ENCODE results near the gene GPR146. TPM values are rescaled to one million over a fixed set of nuclear protein-coding genes. Genes with fewer than 3 reads are reported as not detected.
A peak's percentile ranks its signal among the peaks of the same experiment; 100 is the strongest.

Gene GPR146
- total and polyA plus RNA-seq, 2 experiments from 2014 or later: 4.3 to 9.7 TPM

- Histone ChIP-seq H2AFZ (no peak overlapping the region), H3K36me3 (ENCODE audit: low read depth) (no peaks in the 10 kb centered on the region), H3K27me3 (replicated peaks; ENCODE audit: insufficient read depth) (no peaks in the 10 kb centered on the region), H4K20me1 (ENCODE audit: insufficient read depth) (no peaks in the 10 kb centered on the region), H3K27ac (no peak overlapping the region), H3K4me3 (no peak overlapping the region), H3K79me2 (ENCODE audit: insufficient read depth) (no peaks in the 10 kb centered on the region), H3K9me2 (ENCODE audit: insufficient read depth) (no peaks in the 10 kb centered on the region), H3K9me3 (ENCODE audit: low read depth) (no peaks in the 10 kb centered on the region), H3K9ac (no peak overlapping the region), H3K4me2 (ENCODE audit: unreplicated experiment) (no peak overlapping the region), H3F3A (ENCODE audit: insufficient read depth) (no peaks in the 10 kb centered on the region), H3K4me1 (ENCODE audit: insufficient read depth) (no peaks in the 10 kb centered on the region)
- no peak for DNase-seq
- TF ChIP-seq EZH2phosphoT487 (IDR thresholded peaks at IDR 0.05; ENCODE audit: insufficient read depth, low read depth): no peak
- TF ChIP-seq EZH2 (IDR thresholded peaks at IDR 0.05; ENCODE audit: insufficient read depth, poor library complexity, severe bottlenecking): no peak
- 88% methylated on average over 27 of the region's 27 CpGs for WGBS, 2 experiments (ENCODE audit: low coverage in 1 of 2, low lambda C conversion rate in 2 of 2, missing lambda C conversion rate in 2 of 2)
- in situ Hi-C loops (cut with MboI): no loop called here
Measured at GRCh38 chr7:1106063-1106792, 61.9 kb downstream of the GPR146 start.

- DNase-seq: no peak
- no peaks in the 10 kb centered on the region for H3K9me2 ChIP-seq (ENCODE audit: insufficient read depth)
- no peak overlapping the region for H3K27ac ChIP-seq
- 95 to 96% methylated on average over 19 to 20 of the region's 20 CpGs for WGBS, 2 experiments (ENCODE audit: low coverage in 1 of 2, low lambda C conversion rate in 2 of 2, missing lambda C conversion rate in 2 of 2)
- in situ Hi-C loops (cut with MboI): no loop called here
- no peaks in the 10 kb centered on the region for H3K36me3 ChIP-seq (ENCODE audit: low read depth)
- no peak overlapping the region for H2AFZ ChIP-seq
- no peaks in the 10 kb centered on the region for H3K27me3 ChIP-seq (replicated peaks; ENCODE audit: insufficient read depth)
- no peak overlapping the region for H3K4me3 ChIP-seq
- H3F3A ChIP-seq (ENCODE audit: insufficient read depth): no peaks in the 10 kb centered on the region
- no peaks in the 10 kb centered on the region for H3K79me2 ChIP-seq (ENCODE audit: insufficient read depth)
- H3K9ac ChIP-seq: no peak overlapping the region
- H3K4me1 ChIP-seq (ENCODE audit: insufficient read depth): no peaks in the 10 kb centered on the region
- no peak overlapping the region for H3K4me2 ChIP-seq (ENCODE audit: unreplicated experiment)
- no peaks in the 10 kb centered on the region for H3K9me3 ChIP-seq (ENCODE audit: low read depth)
- no peak for TF ChIP-seq EZH2phosphoT487 (IDR thresholded peaks at IDR 0.05; ENCODE audit: insufficient read depth, low read depth)
- TF ChIP-seq EZH2 (IDR thresholded peaks at IDR 0.05; ENCODE audit: insufficient read depth, poor library complexity, severe bottlenecking): no peak
- H4K20me1 ChIP-seq (ENCODE audit: insufficient read depth): no peaks in the 10 kb centered on the region
Measured at GRCh38 chr7:1106793-1107421, 62.6 kb downstream of the GPR146 start.

GRCh38 chr7:1108264-1108920 lies 64.0 kb downstream of the GPR146 start:
- Histone ChIP-seq H3K9me3 (ENCODE audit: low read depth) (no peaks in the 10 kb centered on the region), H3K4me2 (ENCODE audit: unreplicated experiment) (no peak overlapping the region), H3K27ac (no peak overlapping the region), H3K9me2 (ENCODE audit: insufficient read depth) (no peaks in the 10 kb centered on the region), H3K4me1 (ENCODE audit: insufficient read depth) (no peaks in the 10 kb centered on the region), H3K36me3 (ENCODE audit: low read depth) (no peaks in the 10 kb centered on the region), H3F3A (ENCODE audit: insufficient read depth) (no peaks in the 10 kb centered on the region), H3K79me2 (ENCODE audit: insufficient read depth) (no peaks in the 10 kb centered on the region; the same call in 1 of the 2 replicates), H3K9ac (no peak overlapping the region), H3K4me3 (no peak overlapping the region), H3K27me3 (replicated peaks; ENCODE audit: insufficient read depth) (no peaks in the 10 kb centered on the region), H4K20me1 (ENCODE audit: insufficient read depth) (no peaks in the 10 kb centered on the region), H2AFZ (no peak overlapping the region)
- in situ Hi-C loops (cut with MboI): no loop called here
- no peak for DNase-seq
- WGBS, 2 experiments (ENCODE audit: low coverage in 1 of 2, low lambda C conversion rate in 2 of 2, missing lambda C conversion rate in 2 of 2): 90 to 94% methylated on average over 20 to 30 of the region's 30 CpGs
- TF ChIP-seq EZH2phosphoT487 (IDR thresholded peaks at IDR 0.05; ENCODE audit: insufficient read depth, low read depth) (no peak), EZH2 (IDR thresholded peaks at IDR 0.05; ENCODE audit: insufficient read depth, poor library complexity, severe bottlenecking) (no peak)

MicroRNA genes within 50 kb of the gene (microRNA counts, 767-probe panel; counts per million panel counts)
- 447 counts per million, percentile 86 among the panel's probes with 10 or more counts for microRNA hsa-miR-339-3p
- microRNA hsa-miR-339-5p: 447 counts per million, percentile 86 among the panel's probes with 10 or more counts

Small RNA genes within 50 kb of the gene (microRNA-seq; reads per million reads assigned to microRNA genes)
- 836 reads per million, percentile 73 among the genes with 10 or more reads in this experiment for gene MIR339 (ENCODE audit: borderline number of aligned reads)

Small RNA genes within 50 kb of the gene (small RNA-seq; reads per million reads assigned to genes)
- 0.31 reads per million for gene MIR339 (ENCODE audit: low read depth, low replicate concordance)

Other genes with a start within 250 kb of the GPR146 start
- 104 and 110 TPM in 2 replicates for gene SUN1, start 212.1 kb upstream of the GPR146 start, total RNA-seq (2014; rRNA removed; shearing (Covaris generic))
- 65.6 and 74.0 TPM in 2 replicates for gene SUN1, start 212.1 kb upstream of the GPR146 start, polyA plus RNA-seq (2016; fragmentation: Nextera tagmentation; extraction: Ambion mirVana)
- 16.7 and 26.8 TPM in 2 replicates for gene GET4, start 168.0 kb upstream of the GPR146 start, total RNA-seq (2014; rRNA removed; shearing (Covaris generic))
- 25.3 and 26.3 TPM in 2 replicates for gene GET4, start 168.0 kb upstream of the GPR146 start, polyA plus RNA-seq (2016; fragmentation: Nextera tagmentation; extraction: Ambion mirVana)
- gene ADAP1, start 89.9 kb upstream of the GPR146 start, total RNA-seq (2014; rRNA removed; shearing (Covaris generic)): 0.38 and 1.1 TPM in 2 replicates
- gene ADAP1, start 89.9 kb upstream of the GPR146 start, polyA plus RNA-seq (2016; fragmentation: Nextera tagmentation; extraction: Ambion mirVana): 0.24 and 0.51 TPM in 2 replicates
- 5.5 and 5.6 TPM in 2 replicates for gene COX19, start 69.0 kb upstream of the GPR146 start, total RNA-seq (2014; rRNA removed; shearing (Covaris generic))
- gene COX19, start 69.0 kb upstream of the GPR146 start, polyA plus RNA-seq (2016; fragmentation: Nextera tagmentation; extraction: Ambion mirVana): 9.5 and 9.9 TPM in 2 replicates
- gene CYP2W1, start 61.4 kb upstream of the GPR146 start, total RNA-seq (2014; rRNA removed; shearing (Covaris generic)): not detected in 2 replicates
- gene CYP2W1, start 61.4 kb upstream of the GPR146 start, polyA plus RNA-seq (2016; fragmentation: Nextera tagmentation; extraction: Ambion mirVana): not detected in 2 replicates
- 3.4 and 6.7 TPM in 2 replicates for gene GPER1, start 43.6 kb downstream of the GPR146 start, total RNA-seq (2014; rRNA removed; shearing (Covaris generic))
- 5.6 and 6.7 TPM in 2 replicates for gene GPER1, start 43.6 kb downstream of the GPR146 start, polyA plus RNA-seq (2016; fragmentation: Nextera tagmentation; extraction: Ambion mirVana)
- 24.7 and 32.2 TPM in 2 replicates for gene ZFAND2A, start 115.7 kb downstream of the GPR146 start, total RNA-seq (2014; rRNA removed; shearing (Covaris generic))
- gene ZFAND2A, start 115.7 kb downstream of the GPR146 start, polyA plus RNA-seq (2016; fragmentation: Nextera tagmentation; extraction: Ambion mirVana): 49.9 and 52.4 TPM in 2 replicates
- gene UNCX, start 188.3 kb downstream of the GPR146 start, total RNA-seq (2014; rRNA removed; shearing (Covaris generic)): not detected in 2 replicates
- gene UNCX, start 188.3 kb downstream of the GPR146 start, polyA plus RNA-seq (2016; fragmentation: Nextera tagmentation; extraction: Ambion mirVana): not detected in 2 replicates

Data from GM23248 (cell line).